Tibial nerve (tissue), 3 donors: ENCODE data around the gene DENND5B.

Experiments used
- CTCF ChIP-seq, 5 experiments: fragments of 200-600 bp in 3 of 5; fragments of 450-650 bp in 2 of 5; sonication (generic) in 3 of 5; IDR thresholded peaks; one replicate each; pipeline ENCODE4 v1.5.1; 2016 to 2019; ENCODE audit warnings: antibody characterized with exemption in 5 of 5, mild to moderate bottlenecking in 3 of 5, moderate library complexity in 2 of 5
- POLR2A ChIP-seq, 2 donors: fragments of 450-650 bp; IDR thresholded peaks; one replicate each; pipeline ENCODE4 v1.6.1; 2017; ENCODE audit warnings: antibody characterized with exemption in 2 of 2, mild to moderate bottlenecking in 2 of 2, moderate library complexity in 2 of 2

- TF ChIP-seq CTCF (IDR thresholded peaks at IDR 0.05), result no peak
- no peak for TF ChIP-seq POLR2A (IDR thresholded peaks at IDR 0.05)
These were observed 203.9 kb downstream of the DENND5B start for GRCh38 chr12:31387011-31387410.
